ENCODE results near the gene THG1L.

Gene THG1L

DNA sequence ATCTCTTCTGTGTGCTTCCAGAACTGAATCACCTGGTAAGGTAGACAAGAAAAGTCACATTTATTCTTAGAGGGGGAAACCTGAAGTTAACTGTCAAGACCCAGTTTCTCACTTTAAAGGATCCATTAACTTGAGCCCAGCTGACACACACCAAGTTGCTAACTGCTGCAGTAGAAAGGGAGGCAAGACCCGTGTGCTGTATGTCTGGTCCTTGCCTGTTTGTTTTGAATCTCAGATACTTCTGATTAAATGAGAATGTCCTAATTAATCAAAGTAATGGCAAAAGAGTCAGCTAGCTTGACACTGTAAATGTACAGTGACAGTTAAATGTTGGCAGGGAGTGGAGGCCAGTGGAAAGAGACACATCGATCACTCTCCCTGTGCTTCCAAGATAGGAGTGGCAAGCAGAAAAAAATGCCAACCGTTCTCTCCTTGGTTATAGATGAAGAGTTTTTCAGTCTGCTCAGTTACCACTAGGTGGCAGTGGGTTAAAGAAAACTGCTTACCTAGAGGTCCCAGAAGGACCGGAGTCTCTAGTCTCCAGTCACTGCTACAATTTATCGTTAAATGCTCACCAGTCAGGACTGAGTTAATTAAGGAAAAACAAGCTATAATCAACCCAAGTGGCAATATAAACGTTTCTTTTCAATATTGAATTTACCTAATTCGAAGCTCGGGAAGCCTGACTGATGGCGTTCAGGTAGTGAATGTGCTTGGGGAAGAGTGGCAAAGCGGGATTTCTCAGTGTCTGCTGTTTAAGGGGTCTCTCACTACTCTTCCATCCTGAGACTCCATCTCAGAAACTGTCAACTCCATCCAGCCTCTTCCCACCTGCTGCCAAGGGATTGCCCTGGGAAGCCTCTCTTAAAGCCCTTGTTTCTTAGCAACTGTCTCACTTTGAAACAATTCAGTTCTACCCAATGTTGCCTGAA lies 30.7 kb downstream of the THG1L start:
- DNase-seq: peak; percentile 50

DNA sequence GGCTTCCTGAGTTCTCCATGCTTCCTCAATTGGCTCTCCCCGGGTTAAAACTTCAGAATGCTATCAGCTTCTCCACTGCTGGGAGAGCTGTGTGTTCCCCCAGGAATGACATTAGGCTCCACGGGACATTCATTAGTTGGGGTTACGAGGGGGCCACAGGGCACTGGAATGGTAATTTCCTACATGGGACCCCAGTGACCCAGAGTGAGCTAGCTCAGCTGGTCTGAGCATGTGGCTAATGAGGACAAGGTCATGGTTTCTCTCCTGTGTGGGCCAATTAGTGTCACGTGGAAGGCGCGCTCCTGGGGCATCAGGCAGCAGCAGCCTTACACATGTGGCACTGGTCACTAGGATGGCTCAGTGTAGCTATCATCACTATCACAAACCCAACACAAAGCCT lies 33.3 kb downstream of the THG1L start:
- no peak for DNase-seq

DNA sequence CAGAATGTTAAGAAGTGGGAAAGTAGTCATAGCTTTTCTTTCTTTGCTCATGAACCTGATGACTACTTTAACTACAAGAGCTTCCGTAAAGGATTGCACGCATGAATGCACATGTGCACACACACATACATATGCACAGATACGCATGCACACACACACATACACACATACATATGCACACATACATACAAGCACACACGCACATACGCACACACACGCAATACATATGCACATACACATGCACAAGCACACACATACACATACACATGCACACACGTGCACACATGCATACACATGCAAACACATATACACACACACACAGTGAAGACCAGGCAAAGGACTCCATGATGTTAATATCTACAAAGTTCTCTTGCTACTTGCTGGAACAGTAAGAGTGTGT lies 35.2 kb downstream of the THG1L start:
- no peak for DNase-seq

DNA sequence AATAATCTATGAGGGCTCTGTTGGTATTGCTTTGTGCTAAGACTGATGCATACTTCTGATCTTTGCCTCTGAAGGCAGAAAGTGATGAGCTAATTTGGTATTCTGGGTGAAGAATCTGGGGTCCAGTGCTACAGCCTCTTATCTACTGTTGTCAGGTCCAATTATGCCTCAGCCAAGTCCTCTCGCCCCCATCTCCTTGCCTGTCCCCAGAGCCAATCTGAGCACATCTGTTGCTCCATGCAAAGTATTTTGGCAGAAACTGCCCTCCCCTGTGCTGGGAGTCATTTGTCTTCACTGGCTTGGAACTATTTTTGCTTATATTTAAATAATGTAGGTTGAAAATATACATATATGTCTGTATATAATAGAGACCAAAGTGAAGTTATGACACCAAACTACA lies 35.7 kb downstream of the THG1L start:
- no peak for DNase-seq

DNA sequence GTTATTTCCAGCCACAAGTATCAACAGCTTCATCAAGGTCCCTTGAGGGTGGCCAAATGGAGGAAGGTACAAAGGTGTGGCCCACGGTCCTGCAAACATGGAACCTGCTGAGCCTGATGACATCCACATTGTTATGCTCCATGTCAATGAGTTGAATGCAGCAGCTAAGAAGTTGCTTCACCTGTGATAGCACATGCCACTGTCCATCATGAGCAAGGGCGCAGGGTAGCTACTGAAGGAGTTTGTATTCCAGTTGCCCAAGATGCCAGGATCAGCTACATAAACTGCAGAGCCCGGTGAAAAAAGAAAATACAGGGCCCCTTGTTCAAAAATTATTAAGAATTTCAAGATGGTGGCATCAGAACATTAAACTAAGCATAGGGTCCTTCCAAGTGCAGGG lies 36.5 kb downstream of the THG1L start:
- DNase-seq: no peak

DNA sequence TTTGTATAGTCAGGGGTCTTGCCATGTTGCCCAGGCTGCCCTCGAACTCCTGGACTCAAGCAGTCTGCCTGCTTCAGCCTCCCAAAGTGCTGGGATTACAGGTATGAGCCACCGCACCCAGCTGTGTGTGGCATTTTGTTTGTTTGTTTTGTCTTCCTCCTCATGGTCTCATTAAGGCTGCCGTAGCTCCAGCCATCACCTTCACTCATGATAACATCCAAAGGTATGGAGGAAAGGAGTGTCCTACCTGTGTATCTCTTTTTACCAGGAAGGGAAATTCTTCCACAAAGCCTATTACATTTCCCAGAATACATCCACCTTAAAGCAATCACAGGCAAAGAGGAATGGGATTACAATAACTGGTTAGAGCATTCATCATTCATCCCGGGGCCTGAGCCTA lies 39.4 kb downstream of the THG1L start:
- DNase-seq: no peak

DNA sequence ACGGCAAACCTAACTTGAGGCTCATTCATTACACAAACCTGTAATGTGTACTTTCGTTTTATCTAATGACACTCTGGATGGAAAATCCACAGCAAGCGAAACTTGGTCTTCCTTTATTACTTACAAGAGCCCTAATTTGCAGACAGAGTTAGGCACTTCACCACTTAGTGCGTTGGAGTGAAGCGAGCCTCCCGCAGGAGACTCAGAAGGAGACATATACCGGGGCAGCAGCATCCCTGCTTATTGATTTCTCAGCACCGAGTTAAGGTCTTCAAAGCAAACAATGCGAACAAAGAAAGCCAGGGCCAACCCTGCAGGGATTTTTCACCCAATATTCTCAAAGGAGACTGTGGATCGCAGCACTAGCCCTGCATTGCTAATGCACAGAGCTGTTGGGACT lies 40.9 kb downstream of the THG1L start:
- no peak for DNase-seq

DNA sequence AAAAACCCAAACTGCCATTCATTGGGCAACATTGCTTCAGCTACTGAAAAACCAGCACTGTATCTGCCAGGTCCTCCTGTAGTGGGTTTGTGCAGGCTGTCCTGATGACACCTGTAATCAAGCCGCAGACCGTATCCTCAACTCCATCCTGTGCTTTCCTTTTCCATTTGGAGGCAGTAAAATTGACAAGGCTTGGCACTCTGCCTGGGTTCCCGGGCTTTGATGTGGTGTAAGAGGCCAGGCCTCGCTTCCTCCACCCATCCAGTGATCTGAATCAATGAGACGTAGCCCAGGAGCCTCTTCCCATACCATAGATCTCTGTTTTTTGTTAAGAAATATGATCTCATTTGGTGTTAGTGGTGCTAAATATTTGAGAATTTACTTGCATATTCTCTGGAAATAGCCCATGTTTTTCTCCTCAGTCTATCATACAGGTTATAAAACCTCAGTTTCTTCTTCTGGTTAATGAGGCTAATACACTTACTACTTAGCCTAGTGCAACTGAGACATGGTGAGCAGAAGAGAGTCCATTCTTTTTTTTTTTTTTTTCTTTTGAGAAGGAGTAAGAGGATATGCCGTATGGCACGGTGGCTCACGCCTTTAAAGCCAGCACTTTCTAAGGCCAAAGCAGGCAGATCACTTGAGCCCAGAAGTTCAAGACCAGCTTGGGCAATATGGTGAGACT lies 47.0 kb downstream of the THG1L start:
- no peak for DNase-seq

DNA sequence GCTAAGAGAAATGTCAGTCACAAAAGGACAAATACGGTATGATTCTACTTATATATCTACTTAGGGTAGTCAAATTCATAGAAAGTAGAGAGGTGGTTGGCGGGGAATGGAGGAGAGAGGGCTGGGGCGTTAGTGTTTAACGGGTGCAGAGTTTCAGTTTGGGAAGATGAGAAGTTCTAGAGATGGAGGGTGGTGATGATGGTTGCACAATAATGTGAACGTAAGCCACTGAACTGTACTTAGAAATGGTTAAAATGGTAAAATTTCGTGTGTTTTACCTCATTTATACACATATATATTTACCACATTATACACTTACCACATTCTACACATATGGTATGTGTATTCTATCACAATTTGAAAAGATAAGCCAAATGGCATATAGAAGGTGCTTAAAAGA lies 48.0 kb downstream of the THG1L start:
- no peak for DNase-seq

DNA sequence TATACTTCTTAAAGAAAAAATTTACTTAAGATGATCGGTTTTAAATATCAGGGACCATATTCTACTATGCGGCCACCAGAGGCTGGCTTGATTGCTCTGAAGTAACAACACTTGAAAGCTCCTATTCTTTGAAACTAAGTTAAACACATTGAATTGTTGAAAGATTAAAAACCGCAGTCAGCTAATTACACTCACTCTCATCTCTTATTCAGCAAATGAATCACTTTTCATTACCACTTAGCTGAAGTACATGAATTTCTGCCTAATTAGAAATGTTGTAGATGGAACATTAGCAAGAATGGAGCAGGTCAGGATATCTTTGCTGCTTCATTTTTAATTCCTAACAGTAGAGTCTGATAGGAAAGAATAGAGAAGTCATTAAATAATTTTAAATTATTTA lies 54.6 kb downstream of the THG1L start:
- DNase-seq: no peak

Data from midbrain (tissue), 1 donor.